Trophoblast cell (in vitro differentiated cells and primary cell): ENCODE measurements around the gene CSTF1.

Experiments
- DNase-seq, 2 donors: peaks; one replicate each; pipeline ENCODE4 v3.0.0-alpha.2; 2016
- H2AFZ ChIP-seq: 2 replicates; pipeline ENCODE4 v1.6.1; 2013; ENCODE audit warnings: low read length, moderate library complexity, mild to moderate bottlenecking; ENCODE audit not compliant: insufficient read depth, poor library complexity
- H2AK5ac ChIP-seq: 2 replicates; pipeline ENCODE4 v1.6.1; 2013; ENCODE audit warnings: mild to moderate bottlenecking, low read length
- H2BK120ac ChIP-seq: 2 replicates; pipeline ENCODE4 v1.6.1; 2013; ENCODE audit warnings: low read length, mild to moderate bottlenecking, moderate library complexity; ENCODE audit not compliant: insufficient read depth, poor library complexity
- H2BK12ac ChIP-seq: 2 replicates; pipeline ENCODE4 v1.6.1; 2013; ENCODE audit warnings: mild to moderate bottlenecking, low read length, moderate library complexity
- H2BK5ac ChIP-seq: 2 replicates; pipeline ENCODE4 v1.6.1; 2013; ENCODE audit warnings: low read length, low read depth, moderate library complexity, mild to moderate bottlenecking; ENCODE audit not compliant: poor library complexity
- H3K14ac ChIP-seq: 2 replicates; pipeline ENCODE4 v1.6.1; 2013; ENCODE audit warnings: mild to moderate bottlenecking, low read length
- H3K18ac ChIP-seq: 2 replicates; pipeline ENCODE4 v1.6.1; 2013; ENCODE audit warnings: mild to moderate bottlenecking, low read length
- H3K23ac ChIP-seq: 2 replicates; pipeline ENCODE4 v1.6.1; 2013; ENCODE audit warnings: low read length
- H3K27ac ChIP-seq: 2 replicates; pipeline ENCODE4 v1.5.1; 2013; ENCODE audit warnings: low read depth, mild to moderate bottlenecking, inconsistent platforms, low read length, moderate library complexity
- H3K27me3 ChIP-seq: 2 replicates; pipeline ENCODE4 v1.6.1; 2013; ENCODE audit warnings: inconsistent platforms, mild to moderate bottlenecking, low read length, moderate library complexity; ENCODE audit not compliant: insufficient read depth
- H3K36me3 ChIP-seq, 2 experiments: 1 replicate in 1 of 2; 2 replicates in 1 of 2; pipeline ENCODE4 v1.6.1; 2013; ENCODE audit warnings: low read length in 2 of 2, mild to moderate bottlenecking in 2 of 2, moderate library complexity in 1 of 2; ENCODE audit not compliant: insufficient read depth in 2 of 2, control insufficient read depth in 1 of 2
- H3K4ac ChIP-seq: 2 replicates; pipeline ENCODE4 v1.6.1; 2013; ENCODE audit warnings: low read depth, mild to moderate bottlenecking, low read length, moderate library complexity
- H3K4me1 ChIP-seq, 2 experiments: 1 replicate in 1 of 2; 2 replicates in 1 of 2; pipeline ENCODE4 v1.6.1; 2013; ENCODE audit warnings: low read length in 2 of 2, mild to moderate bottlenecking in 2 of 2, moderate library complexity in 1 of 2; ENCODE audit not compliant: insufficient read depth in 2 of 2, control insufficient read depth in 1 of 2
- H3K4me2 ChIP-seq: 2 replicates; pipeline ENCODE4 v1.6.1; 2013; ENCODE audit warnings: inconsistent platforms, mild to moderate bottlenecking, low read length, moderate library complexity
- H3K4me3 ChIP-seq: 2 replicates; pipeline ENCODE4 v1.5.1; 2013; ENCODE audit warnings: mild to moderate bottlenecking, low read depth, low read length, inconsistent platforms
- H3K79me1 ChIP-seq: one replicate; pipeline ENCODE4 v1.6.1; 2013; ENCODE audit warnings: low read length
- H3K79me2 ChIP-seq: 2 replicates; pipeline ENCODE4 v1.6.1; 2013; ENCODE audit warnings: low read length, mild to moderate bottlenecking; ENCODE audit not compliant: control insufficient read depth, insufficient read depth, poor library complexity
- H3K9ac ChIP-seq: 2 replicates; pipeline ENCODE4 v1.6.1; 2013; ENCODE audit warnings: mild to moderate bottlenecking, low read length
- H3K9me3 ChIP-seq: 2 replicates; pipeline ENCODE4 v1.6.1; 2013; ENCODE audit warnings: low read depth, mild to moderate bottlenecking, control low read depth, inconsistent platforms, low read length; ENCODE audit not compliant: insufficient read depth
- H4K12ac ChIP-seq: 2 replicates; pipeline ENCODE4 v1.6.1; 2013; ENCODE audit warnings: low read depth, mild to moderate bottlenecking, low read length, moderate library complexity
- H4K8ac ChIP-seq: 2 replicates; pipeline ENCODE4 v1.6.1; 2013; ENCODE audit warnings: low read depth, mild to moderate bottlenecking, low read length, moderate library complexity
- H4K91ac ChIP-seq: one replicate; pipeline ENCODE4 v1.6.1; 2013; ENCODE audit warnings: low read depth, mild to moderate bottlenecking, low read length, moderate library complexity
- WGBS: extraction: QIAGEN DNeasy Blood & Tissue Kit; methylation state at CpG from one replicate; pipeline ENCODE4 v1.1.7; 2013; ENCODE audit warnings: missing lambda C conversion rate; ENCODE audit not compliant: insufficient read length, insufficient coverage; ENCODE audit errors: extremely low coverage; 5-methylcytosine and 5-hydroxymethylcytosine counted together

Gene CSTF1

DNA sequence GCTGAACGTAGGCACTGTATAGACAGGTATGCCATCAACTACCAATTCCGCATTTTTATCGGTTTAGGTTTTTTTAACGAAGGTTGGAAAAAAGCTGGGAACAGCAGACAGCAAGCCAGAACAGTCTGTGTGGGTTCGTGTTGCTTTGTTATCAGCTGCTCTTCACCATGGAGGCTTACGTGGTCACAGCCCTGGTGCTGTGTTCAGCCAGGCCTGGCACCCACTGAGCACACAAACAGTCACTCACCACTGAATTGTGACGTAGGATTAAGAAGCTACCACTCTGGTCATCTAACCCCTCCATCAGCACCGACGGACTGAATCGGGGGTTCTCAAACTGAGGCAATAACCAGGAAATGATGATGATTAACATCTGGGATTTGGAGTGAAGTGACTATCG lies 20.5 kb upstream of the CSTF1 start:
- no peak overlapping the region for H2AK5ac ChIP-seq
- peak overlapping the region; percentile 51 for H3K18ac ChIP-seq
- no peak overlapping the region for H3K14ac ChIP-seq
- no peaks in the 10 kb centered on the region for H3K79me1 ChIP-seq
- no peak overlapping the region for H2AFZ ChIP-seq
- H3K4me1 ChIP-seq: no peaks in the 10 kb centered on the region
- H2BK12ac ChIP-seq: no peak overlapping the region
- H3K4me3 ChIP-seq: no peak overlapping the region
- no peak overlapping the region for H3K23ac ChIP-seq
- H3K27ac ChIP-seq: no peak overlapping the region
- H2BK5ac ChIP-seq: no peak overlapping the region
- H3K27me3 ChIP-seq: no peaks in the 10 kb centered on the region
- H3K9ac ChIP-seq: peak overlapping the region; percentile 43
- WGBS: no CpG with 5 or more reads among the region's 11 CpGs
- H4K8ac ChIP-seq: no peak overlapping the region
- H4K12ac ChIP-seq: no peak overlapping the region
- no peaks in the 10 kb centered on the region for H3K79me2 ChIP-seq
- H3K4ac ChIP-seq: no peak overlapping the region
- peaks cover 26 to 48% of the 10 kb centered on the region in 2 experiments for H3K36me3 ChIP-seq
- no peak for DNase-seq
- H2BK120ac ChIP-seq: no peak overlapping the region
- no peaks in the 10 kb centered on the region for H3K9me3 ChIP-seq
- no peak overlapping the region for H4K91ac ChIP-seq
- no peak overlapping the region for H3K4me2 ChIP-seq

DNA sequence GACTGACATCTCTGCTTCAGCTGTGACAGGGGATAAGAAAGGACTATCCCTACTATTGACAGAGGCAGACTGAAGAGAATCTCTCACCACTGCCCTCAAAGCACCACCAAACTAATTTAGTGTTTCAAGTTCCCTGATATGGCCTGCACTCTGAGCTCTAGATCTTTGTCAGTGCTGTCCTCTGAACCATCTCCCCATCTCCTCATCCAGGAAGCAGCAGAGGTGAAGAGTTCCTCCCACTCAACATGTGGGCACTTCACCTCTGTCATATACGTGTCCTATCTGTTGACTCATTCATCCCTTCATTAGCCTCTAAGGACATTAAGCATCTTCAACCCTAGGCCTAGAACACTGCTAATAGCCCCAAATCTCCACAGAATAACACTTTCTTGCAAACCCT lies 19.6 kb upstream of the CSTF1 start:
- H3K4me1 ChIP-seq: no peaks in the 10 kb centered on the region
- no peak overlapping the region for H3K23ac ChIP-seq
- no peak overlapping the region for H3K18ac ChIP-seq
- H3K79me1 ChIP-seq: no peaks in the 10 kb centered on the region
- H2AK5ac ChIP-seq: no peak overlapping the region
- no peak overlapping the region for H2AFZ ChIP-seq
- H3K4me3 ChIP-seq: no peak overlapping the region
- H3K4me2 ChIP-seq: no peak overlapping the region
- H3K4ac ChIP-seq: no peak overlapping the region
- H3K9me3 ChIP-seq: no peaks in the 10 kb centered on the region
- no peak overlapping the region for H2BK120ac ChIP-seq
- no CpG with 5 or more reads among the region's 1 CpG for WGBS
- H3K27me3 ChIP-seq: no peaks in the 10 kb centered on the region
- H3K27ac ChIP-seq: no peak overlapping the region
- no peak overlapping the region for H3K14ac ChIP-seq
- no peak overlapping the region for H2BK5ac ChIP-seq
- H4K91ac ChIP-seq: no peak overlapping the region
- peaks cover 23 to 47% of the 10 kb centered on the region in 2 experiments for H3K36me3 ChIP-seq
- DNase-seq: no peak
- no peak overlapping the region for H4K12ac ChIP-seq
- H3K9ac ChIP-seq: no peak overlapping the region
- H2BK12ac ChIP-seq: no peak overlapping the region
- H3K79me2 ChIP-seq: no peaks in the 10 kb centered on the region
- no peak overlapping the region for H4K8ac ChIP-seq

DNA sequence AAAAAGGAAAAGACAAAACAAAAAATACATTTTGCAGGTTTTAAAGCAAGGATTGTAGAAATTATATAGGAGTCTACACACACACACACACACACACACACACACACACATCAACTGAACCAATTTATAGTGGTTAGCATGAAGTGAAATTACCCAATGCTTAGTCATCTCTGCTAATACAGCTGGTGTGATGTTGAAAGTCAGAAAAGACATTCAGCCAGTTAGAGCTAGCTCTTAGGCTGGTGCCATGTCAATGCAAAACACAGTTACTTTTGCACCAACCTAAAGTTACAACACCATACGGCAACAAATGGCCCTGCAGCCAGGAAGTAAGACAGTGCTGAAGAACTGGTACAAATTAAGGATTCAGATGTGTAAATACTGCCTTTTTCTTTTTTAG lies 18.5 kb upstream of the CSTF1 start:
- no peak overlapping the region for H2BK120ac ChIP-seq
- H3K14ac ChIP-seq: no peak overlapping the region
- H3K9ac ChIP-seq: no peak overlapping the region
- WGBS: no CpG with 5 or more reads among the region's 1 CpG
- no peak overlapping the region for H2AFZ ChIP-seq
- no peak overlapping the region for H3K23ac ChIP-seq
- no peak overlapping the region for H3K4me2 ChIP-seq
- H3K4me1 ChIP-seq: no peaks in the 10 kb centered on the region
- H3K9me3 ChIP-seq: no peaks in the 10 kb centered on the region
- H2BK12ac ChIP-seq: no peak overlapping the region
- no peak overlapping the region for H3K4ac ChIP-seq
- H3K36me3 ChIP-seq: peaks cover 23 to 47% of the 10 kb centered on the region in 2 experiments
- no peak overlapping the region for H3K4me3 ChIP-seq
- H3K18ac ChIP-seq: no peak overlapping the region
- peak in 1 of 2 donors; percentile 25 for DNase-seq
- H4K91ac ChIP-seq: no peak overlapping the region
- H3K79me2 ChIP-seq: no peaks in the 10 kb centered on the region
- no peak overlapping the region for H4K12ac ChIP-seq
- no peak overlapping the region for H3K27ac ChIP-seq
- no peak overlapping the region for H2BK5ac ChIP-seq
- H2AK5ac ChIP-seq: no peak overlapping the region
- H3K27me3 ChIP-seq: no peaks in the 10 kb centered on the region
- H4K8ac ChIP-seq: no peak overlapping the region
- no peaks in the 10 kb centered on the region for H3K79me1 ChIP-seq

DNA sequence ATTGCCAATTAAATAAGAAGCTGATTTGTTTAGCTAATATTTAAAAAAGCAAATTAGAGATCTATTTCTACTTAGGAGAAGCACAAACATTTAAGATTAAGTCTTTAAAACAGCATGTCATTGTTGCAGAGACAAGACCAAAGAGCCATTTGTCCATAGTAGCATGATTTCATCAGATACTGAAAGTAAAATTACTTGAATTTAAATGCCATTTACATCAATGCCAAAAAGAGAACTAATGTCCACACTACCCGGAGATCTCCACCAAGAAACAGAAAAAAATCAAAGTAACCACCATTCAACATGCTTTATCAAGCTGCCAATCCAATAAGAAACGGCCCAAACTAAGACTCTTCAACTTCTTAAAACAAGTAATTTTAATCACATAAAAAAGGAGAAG lies 16.1 kb upstream of the CSTF1 start:
- no CpG with 5 or more reads among the region's 2 CpGs for WGBS
- H2AFZ ChIP-seq: no peak overlapping the region
- DNase-seq: no peak

More for the DNA sequence above, 16.1 kb upstream of the CSTF1 start:
- Histone ChIP-seq H3K18ac (no peak overlapping the region), H3K9me3 (no peaks in the 10 kb centered on the region), H3K27me3 (no peaks in the 10 kb centered on the region), H3K27ac (no peak overlapping the region), H3K23ac (no peak overlapping the region), H3K79me2 (no peaks in the 10 kb centered on the region), H2AK5ac (no peak overlapping the region), H3K4me2 (no peak overlapping the region), H3K36me3 (peaks cover 27 to 33% of the 10 kb centered on the region in 2 experiments), H2BK12ac (no peak overlapping the region), H3K9ac (no peak overlapping the region), H3K14ac (no peak overlapping the region), H4K8ac (no peak overlapping the region), H4K91ac (no peak overlapping the region), H3K4me3 (no peak overlapping the region), H2BK5ac (no peak overlapping the region), H3K4ac (no peak overlapping the region), H2BK120ac (no peak overlapping the region), H3K4me1 (no peaks in the 10 kb centered on the region), H3K79me1 (no peaks in the 10 kb centered on the region), H4K12ac (no peak overlapping the region)
